ENCODE results near the gene PAX5.
A peak's percentile ranks its signal among the peaks of the same experiment; 100 is the strongest.

PAX5 gene

GRCh38 chr9:37011530-37011929, 22.5 kb downstream of the PAX5 start:
- no peak for DNase-seq

GRCh38 chr9:37010976-37011375, 23.1 kb downstream of the PAX5 start:
- DNase-seq, result no peak

GRCh38 chr9:37010180-37010579, 23.9 kb downstream of the PAX5 start:
- no peak for DNase-seq

- no peak for DNase-seq
Measured at GRCh38 chr9:37007295-37007694, 26.8 kb downstream of the PAX5 start.

- no peak for DNase-seq
Measured at GRCh38 chr9:37005517-37006140, 28.4 kb downstream of the PAX5 start.

GRCh38 chr9:37004424-37004935, 29.6 kb downstream of the PAX5 start:
- no peak for DNase-seq

GRCh38 chr9:37002413-37003217, 31.5 kb downstream of the PAX5 start:
- DNase-seq, result peak in 1 of 2 donors; percentile 18

GRCh38 chr9:37002036-37002412, 32.0 kb downstream of the PAX5 start:
- no peak for DNase-seq

GRCh38 chr9:37001459-37001858, 32.6 kb downstream of the PAX5 start:
- no peak for DNase-seq

- no peak for DNase-seq
Measured at GRCh38 chr9:36999728-37000333, 34.2 kb downstream of the PAX5 start.

GRCh38 chr9:36997414-36997813, 36.7 kb downstream of the PAX5 start:
- DNase-seq, result no peak

- DNase-seq, result no peak
Measured at GRCh38 chr9:36996706-36997086, 37.4 kb downstream of the PAX5 start.

GRCh38 chr9:36995927-36996705, 38.0 kb downstream of the PAX5 start:
- peak; percentile 50 to 54 for DNase-seq

- peak in 1 of 2 donors; percentile 80 for DNase-seq
Measured at GRCh38 chr9:36993933-36994764, 39.9 kb downstream of the PAX5 start.

- no peak for DNase-seq
Measured at GRCh38 chr9:36992501-36993316, 41.4 kb downstream of the PAX5 start.

GRCh38 chr9:36991516-36992134, 42.4 kb downstream of the PAX5 start:
- DNase-seq, result no peak

- DNase-seq, result no peak
Measured at GRCh38 chr9:36988848-36989247, 45.2 kb downstream of the PAX5 start.

GRCh38 chr9:36987891-36988290, 46.2 kb downstream of the PAX5 start:
- DNase-seq, result no peak

- no peak for DNase-seq
Measured at GRCh38 chr9:36987409-36987808, 46.7 kb downstream of the PAX5 start.

- no peak for DNase-seq
Measured at GRCh38 chr9:36986468-36987408, 47.3 kb downstream of the PAX5 start.
